ENCODE data around the gene ABCA4.

Gene ABCA4

GRCh38 chr1:94132111-94132510 is 11.2 kb upstream of the ABCA4 start:
- Mint-ChIP-seq H3K4me3 (no peak overlapping the region), H3K9me3 (no peaks in the 10 kb centered on the region), H3K36me3 (no peaks in the 10 kb centered on the region), H3K4me1 (no peaks in the 10 kb centered on the region), H3K27ac (no peak overlapping the region)
- no peak for DNase-seq (ENCODE audit: low spot score in 2 of 2)
- no peak for ATAC-seq

- no peak overlapping the region for H3K27ac Mint-ChIP-seq
- ATAC-seq (no peak), DNase-seq (ENCODE audit: low spot score in 2 of 2) (no peak)
- no peaks in the 10 kb centered on the region for H3K4me1 Mint-ChIP-seq
- H3K36me3 Mint-ChIP-seq: no peaks in the 10 kb centered on the region
- H3K4me3 Mint-ChIP-seq: no peak overlapping the region
- no peaks in the 10 kb centered on the region for H3K9me3 Mint-ChIP-seq
Measured at GRCh38 chr1:94130851-94131595, 10.1 kb upstream of the ABCA4 start.

GRCh38 chr1:94126651-94127050 is 5.7 kb upstream of the ABCA4 start:
- no peak for ATAC-seq
- no peak overlapping the region for H3K27ac Mint-ChIP-seq

GRCh38 chr1:94125551-94126514 is 4.9 kb upstream of the ABCA4 start:
- H3K27ac Mint-ChIP-seq: no peak overlapping the region

More at GRCh38 chr1:94126651-94127050, 5.7 kb upstream of the ABCA4 start:
- Mint-ChIP-seq H3K4me3 (no peak overlapping the region), H3K4me1 (no peaks in the 10 kb centered on the region), H3K36me3 (no peaks in the 10 kb centered on the region), H3K9me3 (no peaks in the 10 kb centered on the region)
- no peak for DNase-seq (ENCODE audit: low spot score in 2 of 2)

GRCh38 chr1:94124538-94124937 is 3.6 kb upstream of the ABCA4 start:
- Mint-ChIP-seq H3K4me1 (no peaks in the 10 kb centered on the region), H3K4me3 (no peak overlapping the region), H3K36me3 (no peaks in the 10 kb centered on the region), H3K9me3 (no peaks in the 10 kb centered on the region), H3K27ac (no peak overlapping the region)
- ATAC-seq: no peak
- DNase-seq (ENCODE audit: low spot score in 2 of 2): no peak

More at GRCh38 chr1:94125551-94126514, 4.9 kb upstream of the ABCA4 start:
- no peak for ATAC-seq
- no peaks in the 10 kb centered on the region for H3K4me1 Mint-ChIP-seq
- H3K9me3 Mint-ChIP-seq: no peaks in the 10 kb centered on the region
- no peak for DNase-seq (ENCODE audit: low spot score in 2 of 2)
- no peaks in the 10 kb centered on the region for H3K36me3 Mint-ChIP-seq
- no peak overlapping the region for H3K4me3 Mint-ChIP-seq

- DNase-seq (ENCODE audit: low spot score in 2 of 2) (no peak), ATAC-seq (no peak)
- H3K4me3 Mint-ChIP-seq: no peak overlapping the region
- no peaks in the 10 kb centered on the region for H3K9me3 Mint-ChIP-seq
- H3K27ac Mint-ChIP-seq: no peak overlapping the region
- no peaks in the 10 kb centered on the region for H3K36me3 Mint-ChIP-seq
- no peaks in the 10 kb centered on the region for H3K4me1 Mint-ChIP-seq
Measured at GRCh38 chr1:94122201-94122970, 1.4 kb upstream of the ABCA4 start.

- DNase-seq (ENCODE audit: low spot score in 2 of 2) (no peak), ATAC-seq (no peak)
- Mint-ChIP-seq H3K4me3 (no peak overlapping the region), H3K4me1 (no peaks in the 10 kb centered on the region), H3K27ac (no peak overlapping the region), H3K9me3 (no peaks in the 10 kb centered on the region), H3K36me3 (no peaks in the 10 kb centered on the region)
Measured at GRCh38 chr1:94121411-94121821, 468 bp upstream of the ABCA4 start.

- ATAC-seq: no peak
- Mint-ChIP-seq H3K27ac (no peak overlapping the region), H3K4me1 (no peaks in the 10 kb centered on the region), H3K9me3 (no peaks in the 10 kb centered on the region), H3K4me3 (no peak overlapping the region), H3K36me3 (no peaks in the 10 kb centered on the region)
- DNase-seq (ENCODE audit: low spot score in 2 of 2): no peak
Measured at GRCh38 chr1:94120570-94120901, 412 bp downstream of the ABCA4 start.

- no peak overlapping the region for H3K4me3 Mint-ChIP-seq
- H3K4me1 Mint-ChIP-seq: no peaks in the 10 kb centered on the region
- ATAC-seq: no peak
- H3K36me3 Mint-ChIP-seq: no peaks in the 10 kb centered on the region
- DNase-seq (ENCODE audit: low spot score in 2 of 2): no peak
- no peaks in the 10 kb centered on the region for H3K9me3 Mint-ChIP-seq
- no peak overlapping the region for H3K27ac Mint-ChIP-seq
Measured at GRCh38 chr1:94119796-94120569, 965 bp downstream of the ABCA4 start.

GRCh38 chr1:94119306-94119705 is 1.6 kb downstream of the ABCA4 start:
- ATAC-seq: no peak
- no peaks in the 10 kb centered on the region for H3K4me1 Mint-ChIP-seq
- no peak for DNase-seq (ENCODE audit: low spot score in 2 of 2)
- H3K36me3 Mint-ChIP-seq: no peaks in the 10 kb centered on the region
- H3K9me3 Mint-ChIP-seq: no peaks in the 10 kb centered on the region
- no peak overlapping the region for H3K27ac Mint-ChIP-seq
- H3K4me3 Mint-ChIP-seq: no peak overlapping the region

- Mint-ChIP-seq H3K36me3 (no peaks in the 10 kb centered on the region), H3K4me3 (no peak overlapping the region)
Measured at GRCh38 chr1:94118471-94118870, 2.5 kb downstream of the ABCA4 start.

GRCh38 chr1:94118013-94118412 is 2.9 kb downstream of the ABCA4 start:
- Mint-ChIP-seq H3K9me3 (no peaks in the 10 kb centered on the region), H3K36me3 (no peaks in the 10 kb centered on the region), H3K4me3 (no peak overlapping the region), H3K4me1 (no peaks in the 10 kb centered on the region), H3K27ac (no peak overlapping the region)
- no peak for ATAC-seq
- no peak for DNase-seq (ENCODE audit: low spot score in 2 of 2)

More at GRCh38 chr1:94118471-94118870, 2.5 kb downstream of the ABCA4 start:
- no peak overlapping the region for H3K27ac Mint-ChIP-seq
- no peaks in the 10 kb centered on the region for H3K4me1 Mint-ChIP-seq
- no peaks in the 10 kb centered on the region for H3K9me3 Mint-ChIP-seq
- no peak for DNase-seq (ENCODE audit: low spot score in 2 of 2)
- no peak for ATAC-seq

GRCh38 chr1:94117259-94117851 is 3.6 kb downstream of the ABCA4 start:
- ATAC-seq (no peak), DNase-seq (ENCODE audit: low spot score in 2 of 2) (no peak)
- H3K4me1 Mint-ChIP-seq: no peaks in the 10 kb centered on the region
- no peaks in the 10 kb centered on the region for H3K9me3 Mint-ChIP-seq
- H3K27ac Mint-ChIP-seq: no peak overlapping the region
- no peak overlapping the region for H3K4me3 Mint-ChIP-seq
- H3K36me3 Mint-ChIP-seq: no peaks in the 10 kb centered on the region

- H3K4me1 Mint-ChIP-seq: no peaks in the 10 kb centered on the region
- no peak overlapping the region for H3K4me3 Mint-ChIP-seq
- ATAC-seq (no peak), DNase-seq (ENCODE audit: low spot score in 2 of 2) (no peak)
- H3K36me3 Mint-ChIP-seq: no peaks in the 10 kb centered on the region
- no peaks in the 10 kb centered on the region for H3K9me3 Mint-ChIP-seq
- no peak overlapping the region for H3K27ac Mint-ChIP-seq
Measured at GRCh38 chr1:94115900-94116436, 5.0 kb downstream of the ABCA4 start.

Data from stimulated activated effector memory CD8-positive, alpha-beta T cell treated with anti-CD3 and anti-CD28 coated beads, Interleukin-12 subunit alpha, Interleukin-12 subunit beta, amount 100 ng/mL, for 72 hours (primary cell).